ENCODE data around the gene LDLRAD3.

The LDLRAD3 gene

DNA sequence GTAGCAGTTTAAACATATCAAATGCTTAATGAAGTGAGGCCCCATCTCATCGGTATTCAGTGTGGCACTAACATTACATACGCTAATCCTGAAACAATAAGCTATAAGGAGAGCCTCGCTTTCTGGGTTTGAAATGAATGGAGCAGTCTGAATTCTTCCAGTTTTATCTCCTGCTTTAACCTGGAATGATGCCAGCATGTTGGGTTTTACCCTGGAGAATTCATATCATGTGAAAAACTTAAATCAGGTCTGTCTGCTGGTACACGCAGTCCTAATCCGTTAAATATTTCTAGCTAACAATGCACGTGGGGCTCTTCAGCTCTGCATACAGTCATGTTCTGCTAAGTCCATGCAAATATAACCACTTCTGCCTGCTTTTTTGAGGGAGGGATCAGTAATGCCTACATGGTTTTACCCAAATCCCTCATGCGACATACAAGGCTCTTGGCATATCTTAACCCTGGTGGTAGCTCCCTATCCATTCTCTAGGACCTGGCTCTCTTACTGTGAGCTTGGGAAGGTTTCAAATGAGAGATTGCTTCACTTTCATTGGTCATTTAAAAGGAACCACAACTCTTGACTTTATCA is 252.6 kb downstream of the LDLRAD3 start:
- TF ChIP-seq, protein P1, sequence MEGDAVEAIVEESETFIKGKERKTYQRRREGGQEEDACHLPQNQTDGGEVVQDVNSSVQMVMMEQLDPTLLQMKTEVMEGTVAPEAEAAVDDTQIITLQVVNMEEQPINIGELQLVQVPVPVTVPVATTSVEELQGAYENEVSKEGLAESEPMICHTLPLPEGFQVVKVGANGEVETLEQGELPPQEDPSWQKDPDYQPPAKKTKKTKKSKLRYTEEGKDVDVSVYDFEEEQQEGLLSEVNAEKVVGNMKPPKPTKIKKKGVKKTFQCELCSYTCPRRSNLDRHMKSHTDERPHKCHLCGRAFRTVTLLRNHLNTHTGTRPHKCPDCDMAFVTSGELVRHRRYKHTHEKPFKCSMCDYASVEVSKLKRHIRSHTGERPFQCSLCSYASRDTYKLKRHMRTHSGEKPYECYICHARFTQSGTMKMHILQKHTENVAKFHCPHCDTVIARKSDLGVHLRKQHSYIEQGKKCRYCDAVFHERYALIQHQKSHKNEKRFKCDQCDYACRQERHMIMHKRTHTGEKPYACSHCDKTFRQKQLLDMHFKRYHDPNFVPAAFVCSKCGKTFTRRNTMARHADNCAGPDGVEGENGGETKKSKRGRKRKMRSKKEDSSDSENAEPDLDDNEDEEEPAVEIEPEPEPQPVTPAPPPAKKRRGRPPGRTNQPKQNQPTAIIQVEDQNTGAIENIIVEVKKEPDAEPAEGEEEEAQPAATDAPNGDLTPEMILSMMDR (conservative IDR thresholded peaks at IDR 0.05; ENCODE audit: low read depth, low read length): no peak
- no peak overlapping the region for H3K4me3 ChIP-seq (ENCODE audit: low read depth, low read length)
- peak; percentile 76 for DNase-seq (ENCODE audit: low read depth)

DNA sequence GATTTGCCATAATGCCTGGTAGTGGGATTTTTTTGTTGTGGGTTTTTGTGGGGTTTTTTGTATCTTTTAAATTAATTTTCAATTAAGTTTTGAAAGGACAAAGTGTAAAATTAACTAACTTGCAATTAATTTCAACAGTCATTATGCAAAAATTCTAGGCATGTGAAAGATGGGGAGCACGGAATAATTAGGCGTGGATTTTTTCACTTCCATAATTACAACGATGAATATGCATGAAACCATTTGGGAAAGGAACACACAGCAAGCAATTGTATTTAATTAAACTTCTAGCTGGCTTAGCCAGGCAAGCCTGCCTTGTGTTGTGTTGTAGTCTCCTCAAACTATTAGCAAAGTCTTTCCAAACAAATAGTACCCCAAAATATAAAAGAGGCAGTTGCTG is 257.5 kb downstream of the LDLRAD3 start:
- TF ChIP-seq, protein P1 (conservative IDR thresholded peaks at IDR 0.05; ENCODE audit: low read depth, low read length): no peak

DNA sequence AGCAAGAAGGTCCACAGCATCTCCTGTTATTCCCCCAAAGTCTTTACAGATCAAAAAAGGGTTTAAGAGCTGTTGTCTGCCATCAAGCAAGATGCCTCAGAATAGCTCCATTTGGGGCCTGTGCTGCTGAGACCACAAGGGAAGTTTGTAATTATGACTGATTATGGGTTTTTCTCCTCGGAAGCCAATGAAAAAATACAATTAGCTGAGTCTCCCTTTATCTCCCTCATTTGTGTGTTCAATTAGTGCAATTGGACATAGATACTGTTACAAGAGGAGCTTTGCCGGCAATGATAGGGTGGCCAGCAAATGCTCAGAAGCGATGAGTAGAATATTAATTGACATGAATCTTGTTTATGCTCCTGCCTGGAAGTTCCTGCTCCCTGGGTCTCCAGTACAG is 261.7 kb downstream of the LDLRAD3 start:
- TF ChIP-seq, protein P1 (conservative IDR thresholded peaks at IDR 0.05; ENCODE audit: low read depth, low read length): no peak
- H3K4me3 ChIP-seq (ENCODE audit: low read depth, low read length): no peak overlapping the region
- no peak for DNase-seq (ENCODE audit: low read depth)

More for the DNA sequence above, 257.5 kb downstream of the LDLRAD3 start:
- no peak for DNase-seq (ENCODE audit: low read depth)
- no peak overlapping the region for H3K4me3 ChIP-seq (ENCODE audit: low read depth, low read length)

GRCh38 chr11:36210529-36210928 is 266.7 kb downstream of the LDLRAD3 start:
- DNase-seq (ENCODE audit: low read depth): peak; percentile 52
- TF ChIP-seq, protein P1 (conservative IDR thresholded peaks at IDR 0.05; ENCODE audit: low read depth, low read length): no peak
- H3K4me3 ChIP-seq (ENCODE audit: low read depth, low read length): no peak overlapping the region

- H3K4me3 ChIP-seq (ENCODE audit: low read depth, low read length): no peak overlapping the region
- DNase-seq (ENCODE audit: low read depth): no peak
- TF ChIP-seq, protein P1 (conservative IDR thresholded peaks at IDR 0.05; ENCODE audit: low read depth, low read length): no peak
Measured at GRCh38 chr11:36211761-36212430, 268.0 kb downstream of the LDLRAD3 start.

- peak; percentile 31 for DNase-seq (ENCODE audit: low read depth)
- TF ChIP-seq, protein P1 (conservative IDR thresholded peaks at IDR 0.05; ENCODE audit: low read depth, low read length): no peak
- no peak overlapping the region for H3K4me3 ChIP-seq (ENCODE audit: low read depth, low read length)
Measured at GRCh38 chr11:36212564-36213392, 268.9 kb downstream of the LDLRAD3 start.

Data from choroid plexus epithelial cell (primary cell).